Fibroblast of the aortic adventitia (primary cell): Measurements from ENCODE around the gene L1CAM. TPM values are rescaled to one million over a fixed set of nuclear protein-coding genes. Genes with fewer than 3 reads are reported as not detected.

Experiments used
- DNase-seq: peaks from one replicate; pipeline ENCODE4 v3.0.0-alpha.2; 2010; ENCODE audit warnings: low read depth
- H3K4me3 ChIP-seq: 2 replicates; pipeline ENCODE4 v1.5.1; 2011; ENCODE audit warnings: low read depth, mild to moderate bottlenecking, control low read depth, low read length, moderate library complexity
- total RNA-seq: library from RNA; depleted of rRNA; stranded (reverse); fragments of >200 nt; gene quantifications from 2 replicates; pipeline ENCODE4 v1.2.3, GENCODE V29; 2012; ENCODE audit warnings: low replicate concordance
- TF ChIP-seq, protein P1 (sequence below): IDR thresholded peaks from 2 replicates; pipeline ENCODE4 v1.5.1; 2011; ENCODE audit warnings: mild to moderate bottlenecking, low read length, control low read depth, inconsistent platforms; ENCODE audit not compliant: insufficient read depth

Gene L1CAM
- total RNA-seq, 1 donor: 0.36 TPM

DNA sequence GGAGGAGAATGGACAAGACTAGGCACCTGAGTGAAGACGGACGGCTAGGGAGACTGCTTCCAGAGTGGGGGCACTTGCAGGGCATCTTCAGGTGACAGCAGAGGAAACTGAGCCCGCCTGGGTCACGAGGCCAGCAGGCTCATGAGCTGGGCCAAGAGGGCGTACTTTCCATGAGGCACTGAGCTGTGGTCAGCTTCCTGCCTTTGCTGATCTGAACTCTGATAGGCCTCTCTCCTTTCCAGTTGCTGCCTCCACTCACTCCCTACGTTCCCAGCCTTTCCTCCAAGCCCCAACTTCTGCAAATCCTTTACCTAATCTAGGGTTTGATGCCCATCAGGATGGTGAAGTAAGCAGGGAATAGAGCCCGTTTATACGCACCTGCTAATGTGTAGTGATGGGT, 1.4 kb upstream of the L1CAM start:
- TF ChIP-seq, protein P1, sequence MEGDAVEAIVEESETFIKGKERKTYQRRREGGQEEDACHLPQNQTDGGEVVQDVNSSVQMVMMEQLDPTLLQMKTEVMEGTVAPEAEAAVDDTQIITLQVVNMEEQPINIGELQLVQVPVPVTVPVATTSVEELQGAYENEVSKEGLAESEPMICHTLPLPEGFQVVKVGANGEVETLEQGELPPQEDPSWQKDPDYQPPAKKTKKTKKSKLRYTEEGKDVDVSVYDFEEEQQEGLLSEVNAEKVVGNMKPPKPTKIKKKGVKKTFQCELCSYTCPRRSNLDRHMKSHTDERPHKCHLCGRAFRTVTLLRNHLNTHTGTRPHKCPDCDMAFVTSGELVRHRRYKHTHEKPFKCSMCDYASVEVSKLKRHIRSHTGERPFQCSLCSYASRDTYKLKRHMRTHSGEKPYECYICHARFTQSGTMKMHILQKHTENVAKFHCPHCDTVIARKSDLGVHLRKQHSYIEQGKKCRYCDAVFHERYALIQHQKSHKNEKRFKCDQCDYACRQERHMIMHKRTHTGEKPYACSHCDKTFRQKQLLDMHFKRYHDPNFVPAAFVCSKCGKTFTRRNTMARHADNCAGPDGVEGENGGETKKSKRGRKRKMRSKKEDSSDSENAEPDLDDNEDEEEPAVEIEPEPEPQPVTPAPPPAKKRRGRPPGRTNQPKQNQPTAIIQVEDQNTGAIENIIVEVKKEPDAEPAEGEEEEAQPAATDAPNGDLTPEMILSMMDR: no peak
- no peak for DNase-seq
- no peak overlapping the region for H3K4me3 ChIP-seq

DNA sequence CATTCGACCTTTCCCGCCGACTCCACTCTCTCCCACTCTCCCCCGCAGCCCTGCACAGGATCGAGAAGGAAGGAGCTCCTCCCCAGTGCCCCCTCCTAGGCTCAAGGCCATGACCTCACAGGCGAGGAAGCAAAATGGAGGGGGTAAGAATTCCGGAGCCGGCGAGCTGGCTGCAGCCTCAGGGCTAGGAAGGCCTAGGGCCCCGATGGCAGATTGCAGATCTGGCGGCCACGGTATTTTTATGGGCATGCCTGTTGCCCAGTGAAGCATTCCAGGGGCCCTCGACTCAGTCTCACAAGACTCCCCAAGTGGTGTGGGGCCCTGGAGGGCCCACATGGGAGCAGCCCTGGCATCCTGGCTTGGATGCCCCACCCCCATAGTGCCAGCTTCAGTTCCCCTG, 942 bp upstream of the L1CAM start:
- TF ChIP-seq, protein P1: no peak
- DNase-seq: no peak
- no peak overlapping the region for H3K4me3 ChIP-seq

DNA sequence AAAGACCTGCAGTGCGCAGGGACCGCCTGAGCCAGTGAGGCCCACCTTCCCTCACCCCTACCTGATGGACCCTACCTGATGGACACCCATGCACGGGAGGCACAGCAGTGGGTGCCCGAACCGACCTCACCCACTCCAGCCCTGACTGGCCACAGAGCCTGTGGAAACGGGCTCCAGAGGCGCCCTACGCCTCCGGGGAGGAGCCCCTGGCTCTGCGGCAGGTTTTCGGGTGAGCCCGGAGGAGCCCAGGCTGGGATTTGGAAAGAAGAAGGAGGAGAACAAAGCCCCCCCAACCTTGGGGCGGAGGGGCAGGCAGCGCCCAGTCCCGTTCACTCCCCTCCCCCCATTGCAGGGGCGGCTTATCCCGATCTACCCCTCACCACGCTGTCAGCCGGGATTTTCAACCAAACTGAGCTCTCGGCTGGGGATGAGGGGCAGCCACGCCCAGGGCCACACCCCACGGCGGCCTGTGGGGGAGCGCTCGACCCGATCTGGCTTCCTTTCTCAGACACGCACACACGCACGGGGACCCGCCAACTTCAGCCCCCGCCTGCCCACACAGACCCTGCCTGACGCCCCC, 675 bp downstream of the L1CAM start:
- TF ChIP-seq, protein P1: no peak
- no peak for DNase-seq
- no peak overlapping the region for H3K4me3 ChIP-seq

DNA sequence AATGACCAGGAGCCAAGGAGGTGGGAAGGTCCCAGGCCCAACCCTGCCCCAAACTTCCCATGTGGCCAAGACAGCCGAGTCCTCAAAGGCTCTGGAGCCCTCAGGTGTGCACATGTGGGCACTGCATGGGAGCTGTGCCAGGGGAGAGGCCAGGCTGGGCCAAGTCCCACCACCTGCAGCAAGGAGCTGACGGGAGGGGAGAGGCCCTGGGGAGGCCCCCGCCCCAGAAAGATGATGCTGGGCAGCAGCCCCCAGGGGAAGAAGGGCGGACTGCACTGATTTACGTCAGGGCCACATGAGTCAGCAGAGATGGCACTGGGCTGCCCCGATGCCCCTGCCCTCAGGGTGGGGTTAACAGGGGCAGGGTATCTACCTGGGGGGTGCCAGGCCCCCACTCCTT, 1.4 kb downstream of the L1CAM start:
- DNase-seq: no peak
- H3K4me3 ChIP-seq: no peak overlapping the region
- TF ChIP-seq, protein P1: no peak

DNA sequence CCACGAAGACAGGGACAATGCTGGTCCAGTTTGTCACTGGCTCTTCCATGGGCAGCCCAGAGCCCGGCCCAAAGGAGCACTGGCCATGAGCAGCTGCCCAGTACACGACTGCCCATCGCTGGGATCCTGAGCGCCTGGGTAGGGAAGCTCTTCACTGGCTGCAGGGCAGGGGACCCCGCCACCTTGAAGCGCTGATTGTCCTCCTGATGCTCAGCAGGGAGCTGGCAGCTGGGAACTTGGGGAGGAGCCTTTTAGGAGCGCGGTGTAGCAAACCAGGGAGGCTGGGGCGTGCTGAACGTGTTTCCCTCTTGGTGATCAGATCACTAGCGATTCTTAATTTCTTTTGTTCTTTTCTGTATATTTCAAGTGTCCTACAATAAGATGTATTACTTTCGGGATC, 1.8 kb downstream of the L1CAM start:
- DNase-seq: no peak
- TF ChIP-seq, protein P1: no peak
- H3K4me3 ChIP-seq: no peak overlapping the region

DNA sequence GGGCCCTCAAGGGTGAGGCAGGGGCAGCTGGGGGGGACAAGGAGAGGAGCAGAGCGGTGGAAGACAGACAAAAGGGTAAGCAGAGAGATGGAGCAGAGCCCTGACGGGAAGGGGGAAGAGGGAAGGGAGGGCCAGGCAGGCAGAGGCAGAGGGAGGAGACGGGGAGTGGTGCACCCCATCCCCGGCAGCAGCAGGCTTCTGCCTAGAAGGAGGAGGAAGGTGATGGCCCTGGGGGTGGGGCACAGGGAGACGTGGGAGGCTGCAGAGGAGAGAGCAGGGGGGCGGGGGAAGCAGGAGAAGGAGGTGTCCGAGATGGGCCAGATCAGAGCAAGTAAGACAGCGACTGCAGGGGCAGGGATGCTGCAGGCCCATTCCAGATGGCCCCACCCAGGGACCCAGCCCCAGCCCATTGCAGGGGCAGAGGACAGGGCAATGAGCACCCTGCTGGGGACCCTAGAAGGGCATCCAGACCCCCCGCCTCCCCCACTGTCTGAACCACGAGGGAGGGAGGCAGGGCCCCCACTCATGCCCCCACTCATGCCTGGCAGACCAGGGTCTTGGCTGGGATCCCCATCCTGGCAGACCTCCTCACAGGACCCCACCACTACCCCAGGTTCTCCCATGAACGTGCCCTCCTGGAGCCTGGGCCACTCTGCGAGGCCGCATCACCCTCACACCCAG, 2.7 kb downstream of the L1CAM start:
- H3K4me3 ChIP-seq: no peak overlapping the region
- TF ChIP-seq, protein P1: no peak
- DNase-seq: no peak
